ENCODE results near the gene ANKRD63. TPM values are rescaled to one million over a fixed set of nuclear protein-coding genes. Genes with fewer than 3 reads are reported as not detected.

Gene ANKRD63
- total RNA-seq, 1 experiment from 2014 or later = 1.2 TPM

Other genes with a start within 250 kb of the ANKRD63 start
- gene SRP14, start 243.9 kb downstream of the ANKRD63 start, total RNA-seq (2014; rRNA removed) = 362 and 378 TPM in 2 replicates
- 0.95 and 5.2 TPM in 2 replicates for gene BMF, start 174.2 kb downstream of the ANKRD63 start, total RNA-seq (2014; rRNA removed)
- 73.0 and 96.4 TPM in 2 replicates for gene BUB1B, start 122.0 kb downstream of the ANKRD63 start, total RNA-seq (2014; rRNA removed)
- 30.4 TPM in 2 replicates for gene PAK6, start 44.0 kb downstream of the ANKRD63 start, total RNA-seq (2014; rRNA removed)
- 1.3 and 3.2 TPM in 2 replicates for gene PLCB2, start 24.9 kb upstream of the ANKRD63 start, total RNA-seq (2014; rRNA removed)
- gene INAFM2, start 40.6 kb upstream of the ANKRD63 start, total RNA-seq (2014; rRNA removed) = 22.1 and 32.1 TPM in 2 replicates
- gene CCDC9B, start 57.9 kb upstream of the ANKRD63 start, total RNA-seq (2014; rRNA removed) = 56.1 and 101 TPM in 2 replicates
- not detected in 2 replicates for gene PHGR1, start 68.0 kb upstream of the ANKRD63 start, total RNA-seq (2014; rRNA removed)
- gene DISP2, start 75.2 kb upstream of the ANKRD63 start, total RNA-seq (2014; rRNA removed) = 0.87 and 2.7 TPM in 2 replicates
- 115 and 125 TPM in 2 replicates for gene KNSTRN, start 99.7 kb upstream of the ANKRD63 start, total RNA-seq (2014; rRNA removed)
- 58.9 and 59.4 TPM in 2 replicates for gene IVD, start 122.7 kb upstream of the ANKRD63 start, total RNA-seq (2014; rRNA removed)
- gene BAHD1, start 157.9 kb upstream of the ANKRD63 start, total RNA-seq (2014; rRNA removed) = 18.8 and 19.9 TPM in 2 replicates
- gene CHST14, start 187.9 kb upstream of the ANKRD63 start, total RNA-seq (2014; rRNA removed) = 12.2 and 13.0 TPM in 2 replicates